ENCODE results near the gene KCNT2.

KCNT2 gene

GRCh38 chr1:196306421-196306820 is 301.8 kb downstream of the KCNT2 start:
- in situ Hi-C loops (cut with MboI; ENCODE audit: low pct_unique_long_range_greater_than_20kb, low sequenced_read_pairs, unreplicated experiment) = no loop called here
- TF ChIP-seq CTCF (IDR thresholded peaks at IDR 0.05; ENCODE audit: extremely low read depth, insufficient read depth, missing control alignments) = no peak

GRCh38 chr1:196305216-196305615 is 303.0 kb downstream of the KCNT2 start:
- in situ Hi-C loops (cut with MboI; ENCODE audit: low pct_unique_long_range_greater_than_20kb, low sequenced_read_pairs, unreplicated experiment) = no loop called here
- no peak for DNase-seq (ENCODE audit: low spot score)
- no peak for TF ChIP-seq CTCF (IDR thresholded peaks at IDR 0.05; ENCODE audit: extremely low read depth, insufficient read depth, missing control alignments)

More at GRCh38 chr1:196306421-196306820, 301.8 kb downstream of the KCNT2 start:
- no peak for DNase-seq (ENCODE audit: low spot score)

- TF ChIP-seq CTCF (IDR thresholded peaks at IDR 0.05; ENCODE audit: extremely low read depth, insufficient read depth, missing control alignments) = no peak
- no peak for DNase-seq (ENCODE audit: low spot score)
- in situ Hi-C loops (cut with MboI; ENCODE audit: low pct_unique_long_range_greater_than_20kb, low sequenced_read_pairs, unreplicated experiment) = no loop called here
Observed at GRCh38 chr1:196302981-196303380, 305.3 kb downstream of the KCNT2 start.

DNA sequence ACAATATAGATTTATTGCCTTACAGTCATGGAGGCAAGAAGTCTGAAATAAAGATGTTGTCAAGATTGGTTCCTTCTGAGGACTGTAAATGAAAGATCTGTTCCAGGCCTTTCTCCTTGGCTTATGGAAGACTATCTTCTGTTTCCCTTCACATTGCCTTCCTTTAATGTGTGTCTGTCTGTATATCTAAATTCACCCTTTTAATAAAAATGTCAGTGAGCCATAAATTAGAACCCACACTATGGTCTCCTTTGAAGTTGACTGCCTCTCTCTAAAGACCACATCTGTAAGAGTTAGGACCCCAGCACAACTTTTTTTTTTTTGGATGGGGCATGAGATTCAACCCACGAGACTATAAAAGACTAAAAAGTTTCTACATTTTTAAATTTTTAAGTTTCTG is 305.8 kb downstream of the KCNT2 start:
- in situ Hi-C loops (cut with MboI; ENCODE audit: low pct_unique_long_range_greater_than_20kb, low sequenced_read_pairs, unreplicated experiment) = no loop called here
- no peak for TF ChIP-seq CTCF (IDR thresholded peaks at IDR 0.05; ENCODE audit: extremely low read depth, insufficient read depth, missing control alignments)
- no peak for DNase-seq (ENCODE audit: low spot score)

DNA sequence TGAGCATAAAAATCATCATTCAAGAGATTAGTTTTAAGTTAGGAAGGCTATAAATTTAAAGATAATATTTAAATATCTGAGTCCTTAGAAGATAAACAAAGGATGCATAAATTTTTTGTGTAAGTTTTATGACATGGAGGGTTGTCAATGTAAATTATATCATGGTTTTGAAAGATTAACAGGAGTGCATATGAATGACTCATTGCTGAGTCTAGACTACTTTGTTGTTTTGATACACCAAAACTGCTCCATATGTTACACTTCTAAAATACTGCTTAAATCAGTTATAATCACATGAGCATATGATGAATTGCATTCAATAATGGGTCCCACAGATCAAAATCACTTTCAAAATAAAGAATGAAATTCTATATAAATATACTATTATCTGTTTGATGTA is 312.5 kb downstream of the KCNT2 start:
- DNase-seq (ENCODE audit: low spot score) = no peak
- TF ChIP-seq CTCF (IDR thresholded peaks at IDR 0.05; ENCODE audit: extremely low read depth, insufficient read depth, missing control alignments) = no peak
- in situ Hi-C loops (cut with MboI; ENCODE audit: low pct_unique_long_range_greater_than_20kb, low sequenced_read_pairs, unreplicated experiment) = no loop called here

- TF ChIP-seq CTCF (IDR thresholded peaks at IDR 0.05; ENCODE audit: extremely low read depth, insufficient read depth, missing control alignments) = no peak
- in situ Hi-C loops (cut with MboI; ENCODE audit: low pct_unique_long_range_greater_than_20kb, low sequenced_read_pairs, unreplicated experiment) = no loop called here
- no peak for DNase-seq (ENCODE audit: low spot score)
Observed at GRCh38 chr1:196278816-196279215, 329.4 kb downstream of the KCNT2 start.

GRCh38 chr1:196277860-196278259 is 330.4 kb downstream of the KCNT2 start:
- in situ Hi-C loops (cut with MboI; ENCODE audit: low pct_unique_long_range_greater_than_20kb, low sequenced_read_pairs, unreplicated experiment) = no loop called here
- DNase-seq (ENCODE audit: low spot score) = no peak
- no peak for TF ChIP-seq CTCF (IDR thresholded peaks at IDR 0.05; ENCODE audit: extremely low read depth, insufficient read depth, missing control alignments)
